Fibroblast of peridontal ligament (primary cell): ENCODE results near the gene ADCK1.
"Not testable (repeated sequence)": the region's sequence is repeated elsewhere in the genome, so short reads cannot be mapped to it uniquely, and the experiment has no call there.

Source experiments
- DNase-seq: peaks from one replicate; pipeline ENCODE4 v3.0.0-alpha.2; 2010; ENCODE audit errors: extremely low read depth

The ADCK1 gene

GRCh38 chr14:77808250-77808649 lies 8.3 kb downstream of the ADCK1 start:
- DNase-seq: no peak

GRCh38 chr14:77809011-77809410 lies 9.1 kb downstream of the ADCK1 start:
- DNase-seq: no peak

- no peak for DNase-seq
Observed at GRCh38 chr14:77812028-77812427, 12.1 kb downstream of the ADCK1 start.

DNA sequence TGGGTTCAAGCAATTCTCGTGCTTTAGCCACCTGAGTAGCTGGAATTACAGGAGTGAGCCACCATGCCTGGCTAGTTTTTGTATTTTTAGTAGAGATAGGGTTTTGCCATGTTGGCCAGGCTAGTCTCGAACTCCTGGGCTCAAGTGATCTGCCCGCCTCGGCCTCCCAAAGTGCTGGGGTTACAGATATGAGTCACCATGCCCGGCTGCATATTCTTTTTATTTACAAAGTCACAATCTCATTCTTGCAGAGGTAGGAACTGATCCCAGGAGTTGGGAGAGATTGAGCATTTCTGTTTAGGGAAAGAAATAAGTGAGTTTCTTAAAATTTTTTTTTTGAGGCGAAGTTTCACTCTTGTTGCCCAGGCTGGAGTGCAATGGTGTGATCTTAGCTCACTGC lies 12.8 kb downstream of the ADCK1 start:
- DNase-seq: not testable (repeated sequence)

GRCh38 chr14:77822307-77822706 lies 22.4 kb downstream of the ADCK1 start:
- no peak for DNase-seq

- no peak for DNase-seq
Observed at GRCh38 chr14:77822741-77823140, 22.8 kb downstream of the ADCK1 start.

- no peak for DNase-seq
Observed at GRCh38 chr14:77823378-77823777, 23.5 kb downstream of the ADCK1 start.

DNA sequence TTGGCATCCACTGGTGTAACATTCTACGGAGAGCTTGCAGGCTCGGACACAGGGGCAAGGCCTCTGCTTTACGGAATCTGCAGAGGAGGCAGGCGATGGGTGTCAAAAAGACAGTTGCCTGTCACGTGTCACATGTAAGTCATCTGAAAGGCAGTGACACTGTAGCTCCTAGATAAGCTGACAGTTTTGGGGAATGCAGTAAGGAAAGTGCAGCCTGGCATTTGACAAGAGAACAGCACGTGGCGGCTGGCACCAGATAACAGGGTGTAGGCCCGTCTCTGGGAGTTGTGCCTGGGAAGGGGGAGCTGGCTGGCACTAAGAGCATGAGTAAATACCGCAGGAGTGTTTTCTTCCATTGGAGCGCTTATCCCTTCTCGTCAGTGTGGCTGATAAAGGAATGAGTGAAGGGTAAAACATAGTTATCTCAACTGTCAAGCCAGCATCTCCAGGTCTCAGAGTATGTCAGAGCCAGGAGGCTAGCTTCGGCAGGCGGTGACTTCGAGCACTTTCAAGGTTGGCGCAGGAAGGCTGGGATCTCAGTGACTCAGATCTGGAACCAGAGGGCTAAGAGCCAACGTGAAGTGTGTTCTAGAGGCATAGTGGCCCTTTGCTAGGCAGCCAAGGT lies 26.1 kb downstream of the ADCK1 start:
- no peak for DNase-seq

- DNase-seq: no peak
Observed at GRCh38 chr14:77830692-77831091, 30.8 kb downstream of the ADCK1 start.

- DNase-seq: no peak
Observed at GRCh38 chr14:77832297-77832696, 32.4 kb downstream of the ADCK1 start.

DNA sequence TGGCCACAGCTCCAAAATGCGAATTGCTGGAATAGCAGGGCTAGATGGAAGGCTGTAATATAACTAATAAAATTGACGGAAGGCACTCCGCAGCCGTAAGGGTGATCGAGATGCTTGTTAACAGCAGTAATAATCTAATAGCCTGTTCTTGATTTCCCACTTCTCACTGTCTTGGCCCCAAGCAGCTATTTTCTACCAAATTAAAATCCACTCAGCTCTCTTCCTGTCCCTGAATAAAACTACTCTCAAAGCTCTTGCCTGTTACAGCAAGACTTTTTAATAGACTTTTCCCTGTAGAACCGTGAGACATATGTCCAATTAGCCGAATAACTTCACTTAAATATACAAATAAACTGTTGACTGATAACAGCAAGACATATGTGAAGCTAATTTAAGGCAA lies 38.0 kb downstream of the ADCK1 start:
- DNase-seq: no peak

- no peak for DNase-seq
Observed at GRCh38 chr14:77838831-77839511, 39.1 kb downstream of the ADCK1 start.

DNA sequence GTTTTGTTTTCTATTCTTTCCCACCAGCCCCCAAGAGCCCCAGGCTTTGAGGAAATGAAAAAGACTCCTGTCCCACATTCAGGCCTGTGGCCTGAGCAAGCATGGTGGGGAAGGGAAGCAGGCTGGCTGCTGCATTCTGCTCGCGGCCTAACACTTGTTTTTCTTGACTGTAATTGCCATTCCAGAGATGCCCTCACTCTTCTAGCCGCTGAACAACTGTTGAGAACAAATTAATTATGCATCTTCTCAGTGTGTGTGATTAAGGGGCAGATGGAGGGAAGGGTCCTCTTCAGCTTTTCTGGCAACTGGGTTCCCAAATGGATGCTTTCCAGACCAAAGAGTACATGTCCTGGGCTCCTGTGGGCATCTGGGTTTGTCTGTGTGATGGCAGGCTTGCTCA lies 43.3 kb downstream of the ADCK1 start:
- no peak for DNase-seq

DNA sequence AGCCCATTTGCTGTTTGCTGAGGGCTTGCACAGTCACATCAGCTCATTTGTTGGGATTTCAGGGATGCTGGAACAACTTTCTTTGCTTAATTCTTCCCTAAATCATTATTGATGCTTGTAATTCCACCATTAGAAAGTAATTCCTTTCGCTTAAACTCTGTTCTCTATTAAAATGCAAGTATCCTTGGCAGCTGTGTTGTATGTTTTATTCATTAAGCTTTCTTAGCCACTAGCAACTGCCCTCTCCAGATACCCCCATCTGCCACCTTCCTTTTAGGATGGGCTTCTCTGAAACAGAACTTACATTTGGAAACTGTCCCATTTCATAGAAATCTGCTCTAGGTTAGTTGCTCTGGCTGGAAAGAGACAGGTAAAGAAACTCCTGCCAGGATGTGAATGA lies 43.7 kb downstream of the ADCK1 start:
- no peak for DNase-seq

- peak; percentile 51 for DNase-seq
Observed at GRCh38 chr14:77844802-77845201, 44.9 kb downstream of the ADCK1 start.

DNA sequence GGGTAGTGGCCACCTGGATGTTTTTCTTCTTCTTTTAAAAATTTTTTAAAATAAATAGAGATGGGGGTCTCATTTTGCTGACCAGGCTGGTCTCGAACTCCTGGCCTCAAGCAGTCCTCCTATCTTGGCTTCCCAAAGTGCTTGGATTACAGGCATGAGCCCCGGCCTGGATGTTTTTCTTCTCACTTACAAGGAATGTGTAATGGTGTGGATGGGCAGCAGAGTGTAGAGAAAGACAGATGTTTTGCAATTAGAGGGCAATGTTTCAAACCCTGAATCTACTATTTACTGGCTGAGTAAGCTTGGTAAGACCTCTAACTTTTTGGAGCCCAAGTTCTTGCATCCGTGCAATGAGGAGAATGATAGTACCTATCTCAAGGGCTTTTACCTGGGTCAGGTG lies 48.1 kb downstream of the ADCK1 start:
- peak; percentile 66 for DNase-seq

DNA sequence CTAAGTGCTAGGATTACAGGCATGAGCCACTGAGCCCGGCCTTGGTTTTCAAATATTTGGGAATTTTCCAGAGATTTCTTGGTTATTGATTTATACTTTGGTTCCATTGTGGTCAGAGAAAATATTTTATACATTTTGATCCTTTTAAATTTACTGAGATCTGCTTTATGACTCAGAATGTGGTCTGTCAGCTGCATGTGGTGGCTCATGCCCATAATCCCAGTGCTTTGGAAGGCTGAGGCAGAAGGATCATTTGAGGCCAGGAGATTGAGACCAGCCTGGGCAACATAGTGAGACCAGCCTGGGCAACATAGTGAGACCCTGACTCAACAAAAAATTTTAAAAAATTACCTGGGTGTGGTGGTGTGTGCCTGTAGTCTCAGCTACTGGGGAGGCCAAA lies 49.8 kb downstream of the ADCK1 start:
- DNase-seq: peak; percentile 67

DNA sequence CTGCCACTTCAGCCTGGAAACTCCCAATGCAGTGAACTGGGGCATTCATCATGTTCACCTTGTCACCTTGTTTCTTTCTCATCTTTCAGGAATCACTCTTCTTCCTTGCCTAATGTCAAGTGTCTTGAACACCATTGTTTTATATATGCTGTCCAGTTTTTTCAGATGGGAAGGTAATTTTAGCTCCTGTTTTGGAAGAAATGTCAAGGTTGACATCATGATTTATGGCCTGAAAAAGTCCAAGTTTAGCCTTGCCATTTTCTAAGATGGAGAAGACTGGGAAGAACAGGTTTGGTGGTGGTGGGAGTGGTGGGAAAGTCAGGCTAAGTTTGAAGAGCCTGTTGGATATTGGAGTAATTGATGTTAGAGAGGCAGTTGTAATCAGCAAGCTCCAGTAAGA lies 54.0 kb downstream of the ADCK1 start:
- DNase-seq: no peak

GRCh38 chr14:77856941-77857340 lies 57.0 kb downstream of the ADCK1 start:
- DNase-seq: no peak

GRCh38 chr14:77859934-77860570 lies 60.1 kb downstream of the ADCK1 start:
- no peak for DNase-seq

DNA sequence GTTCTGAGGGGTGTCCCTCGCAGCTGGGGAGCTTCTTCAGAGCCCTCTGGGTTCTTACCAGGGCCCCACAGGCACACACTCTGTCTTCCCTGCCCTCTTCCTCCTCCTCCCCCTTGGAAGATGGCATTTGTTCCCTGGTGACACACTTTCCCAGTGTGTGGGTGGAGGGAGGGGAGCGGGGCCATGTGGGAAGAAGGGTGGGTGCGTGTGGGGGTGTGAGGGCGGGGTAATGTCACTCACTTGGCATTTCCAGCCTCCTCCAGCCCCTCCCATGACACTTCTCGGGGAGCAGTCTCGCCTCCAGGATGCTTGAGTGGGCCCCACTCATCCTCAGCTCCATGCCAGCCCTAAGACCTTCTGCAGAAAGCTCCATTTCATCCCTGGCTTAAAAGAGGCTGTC lies 61.3 kb downstream of the ADCK1 start:
- no peak for DNase-seq

- peak; percentile 63 for DNase-seq
Observed at GRCh38 chr14:77862154-77862786, 62.4 kb downstream of the ADCK1 start.

GRCh38 chr14:77864085-77864484 lies 64.2 kb downstream of the ADCK1 start:
- DNase-seq: no peak
